Right lobe of liver (tissue), 4 donors: ENCODE measurements around the gene SPI1.

Experiments used
- CTCF ChIP-seq, 4 donors: fragments of 200-600 bp in 3 of 4; fragments of 450-650 bp in 1 of 4; IDR thresholded peaks; one replicate each; pipeline versions ENCODE4 v1.5.1 to v1.8.0; 2016 to 2022; ENCODE audit warnings: antibody characterized with exemption in 4 of 4, mild to moderate bottlenecking in 2 of 4
- POLR2A ChIP-seq: fragments of 450-650 bp; IDR thresholded peaks from one replicate; pipeline ENCODE4 v1.6.1; 2017; ENCODE audit warnings: antibody characterized with exemption, mild to moderate bottlenecking
- donor health status: DM: no; HTN: no; CAD: no.
- donor health status: DM: no; HTN: no; CAD: no.
- donor health status: DM: no; HTN: yes; CAD: no.

DNA sequence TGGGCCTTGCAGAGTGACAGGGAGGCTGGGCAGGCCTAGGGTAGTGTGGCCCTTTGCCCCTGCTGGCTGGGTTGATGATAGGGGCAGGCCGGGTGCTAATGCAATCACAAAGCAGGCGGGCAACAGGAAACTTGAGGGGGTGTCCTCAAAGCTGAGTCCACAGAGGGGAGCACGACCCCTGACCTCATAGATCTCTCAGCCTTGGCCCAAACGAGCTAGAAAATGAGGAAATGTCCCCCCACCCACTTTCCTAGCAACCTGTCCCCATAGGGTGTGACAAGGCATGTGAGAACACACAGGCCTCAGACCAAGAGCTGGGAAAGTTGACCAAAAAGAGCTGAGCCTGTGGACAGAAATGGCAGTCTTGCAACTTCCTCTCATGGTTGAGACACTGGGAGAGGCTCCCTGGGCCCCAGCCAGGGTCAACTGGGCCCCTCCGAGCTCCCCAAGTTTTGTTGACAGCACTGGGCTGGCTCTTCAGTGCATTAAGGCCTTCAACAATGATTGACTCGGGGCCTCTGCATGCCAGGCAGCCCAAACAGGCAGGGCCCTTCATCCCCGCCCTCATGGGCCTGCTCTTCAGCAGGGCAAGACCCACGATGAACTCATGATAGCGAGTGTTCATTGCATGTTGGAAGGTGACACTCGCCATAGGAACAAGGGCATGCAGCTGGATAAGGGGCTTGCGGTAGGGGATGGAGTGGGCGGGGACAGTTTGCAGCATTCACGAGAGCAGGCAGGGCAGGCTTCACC lies 9.8 kb upstream of the SPI1 start:
- TF ChIP-seq CTCF (IDR thresholded peaks at IDR 0.05) = no peak
- no peak for TF ChIP-seq POLR2A
